HG03103 (cell line): ENCODE results near the gene HOXA11.

Experiments used
- ATAC-seq: cut with Tn5 transposase; IDR thresholded peaks from one replicate; pipeline ENCODE4 v1.9.1; 2021; ENCODE audit warnings: low read depth; ENCODE audit not compliant: unreplicated experiment

The HOXA11 gene

GRCh38 chr7:27185013-27185853 lies at the start of gene HOXA11:
TSS of gene HOXA11 (minus strand) at chr7:27185232. CDS start at chr7:27185144, 88 bp downstream.
- ATAC-seq, result no peak

GRCh38 chr7:27229448-27229847 lies 44.4 kb upstream of the HOXA11 start:
- ATAC-seq, result no peak

GRCh38 chr7:27224983-27225934 lies 40.2 kb upstream of the HOXA11 start:
- ATAC-seq, result no peak

- no peak for ATAC-seq
These were observed 39.0 kb upstream of the HOXA11 start for GRCh38 chr7:27223941-27224575.

- no peak for ATAC-seq
These were observed 36.3 kb upstream of the HOXA11 start for GRCh38 chr7:27221201-27221797.

GRCh38 chr7:27220440-27220955 lies 35.5 kb upstream of the HOXA11 start:
- ATAC-seq, result no peak

GRCh38 chr7:27219821-27220220 lies 34.8 kb upstream of the HOXA11 start:
- no peak for ATAC-seq

GRCh38 chr7:27217951-27218350 lies 32.9 kb upstream of the HOXA11 start:
- ATAC-seq, result no peak

- ATAC-seq, result no peak
These were observed 30.3 kb upstream of the HOXA11 start for GRCh38 chr7:27215356-27215755.

GRCh38 chr7:27214239-27214950 lies 29.4 kb upstream of the HOXA11 start:
- ATAC-seq, result no peak

- no peak for ATAC-seq
These were observed 28.6 kb upstream of the HOXA11 start for GRCh38 chr7:27213433-27214238.

- ATAC-seq, result no peak
These were observed 27.7 kb upstream of the HOXA11 start for GRCh38 chr7:27212497-27213432.

- no peak for ATAC-seq
These were observed 26.8 kb upstream of the HOXA11 start for GRCh38 chr7:27211764-27212204.

- no peak for ATAC-seq
These were observed 26.0 kb upstream of the HOXA11 start for GRCh38 chr7:27211084-27211446.

GRCh38 chr7:27210441-27211083 lies 25.5 kb upstream of the HOXA11 start:
- no peak for ATAC-seq

GRCh38 chr7:27209933-27210440 lies 25.0 kb upstream of the HOXA11 start:
- no peak for ATAC-seq

GRCh38 chr7:27208998-27209397 lies 24.0 kb upstream of the HOXA11 start:
- no peak for ATAC-seq
